ENCODE measurements around the gene CTDP1. TPM values are rescaled to one million over a fixed set of nuclear protein-coding genes. Genes with fewer than 3 reads are reported as not detected.

CTDP1 gene
- total and polyA plus RNA-seq, 4 donors = 18.8 to 30.5 (median 21.7) TPM

DNA sequence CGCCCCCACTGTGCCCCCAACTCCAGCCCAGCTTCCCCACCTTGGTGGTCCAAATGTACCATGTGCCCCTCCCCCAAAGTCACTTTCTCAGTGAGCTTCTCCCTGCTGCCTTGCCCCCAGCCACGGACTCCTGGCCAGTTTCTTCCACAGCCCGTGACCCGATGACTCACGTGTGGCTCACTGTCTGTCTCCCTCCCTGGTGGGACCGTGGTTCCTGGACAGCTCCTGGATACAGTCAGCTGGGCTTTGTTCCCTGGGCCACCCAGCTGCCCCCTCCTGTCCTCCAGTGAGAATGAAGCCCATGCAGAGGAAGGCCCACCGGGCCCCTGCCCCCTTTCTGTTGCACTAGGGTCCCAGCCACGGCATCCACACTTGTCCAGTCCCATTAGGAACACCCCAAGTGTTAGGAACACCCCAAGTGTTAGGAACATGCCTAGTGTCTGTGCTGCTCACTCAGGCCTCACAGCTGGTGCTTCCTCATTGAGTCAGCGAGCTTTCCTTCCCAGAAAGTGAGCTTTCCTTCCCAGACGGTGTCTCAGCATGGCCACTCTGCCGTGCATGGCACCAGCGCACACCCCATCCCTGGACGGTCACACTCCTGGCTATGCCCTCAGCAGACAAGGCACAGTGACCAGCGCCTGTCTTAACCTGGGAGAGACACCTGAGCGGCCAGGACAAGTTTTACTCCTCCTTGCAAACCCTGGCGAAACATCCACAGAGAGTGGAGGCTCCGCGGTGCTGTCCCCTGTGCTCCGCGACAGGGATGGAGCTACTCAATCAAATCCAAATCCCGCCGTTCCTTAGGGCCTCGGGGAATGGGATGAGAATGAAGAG lies 44.8 kb upstream of the CTDP1 start:
- H3K4me1 ChIP-seq (ENCODE audit: control insufficient read depth in 5 of 5, insufficient read depth in 5 of 5, low read length in 5 of 5) = peaks cover 0 to 6% (median 0%) of the 10 kb centered on the region in 5 donors
- no peak for DNase-seq
- H3K27ac ChIP-seq (ENCODE audit: low read depth in 1 of 2, low read length in 1 of 2) = no peak overlapping the region
- WGBS, 2 donors = 86 to 88% methylated on average over 23 of the region's 23 CpGs
- peaks cover 0 to 4% (median under 1%) of the 10 kb centered on the region in 4 donors for H3K9me3 ChIP-seq (ENCODE audit: control insufficient read depth in 4 of 4, insufficient read depth in 3 of 4, low read length in 3 of 4)
- H3K27me3 ChIP-seq (ENCODE audit: control insufficient read depth in 3 of 3, insufficient read depth in 3 of 3, low read length in 2 of 3) = peaks cover 16 to 18% (median 17%) of the 10 kb centered on the region in 3 donors
- TF ChIP-seq, protein P1, sequence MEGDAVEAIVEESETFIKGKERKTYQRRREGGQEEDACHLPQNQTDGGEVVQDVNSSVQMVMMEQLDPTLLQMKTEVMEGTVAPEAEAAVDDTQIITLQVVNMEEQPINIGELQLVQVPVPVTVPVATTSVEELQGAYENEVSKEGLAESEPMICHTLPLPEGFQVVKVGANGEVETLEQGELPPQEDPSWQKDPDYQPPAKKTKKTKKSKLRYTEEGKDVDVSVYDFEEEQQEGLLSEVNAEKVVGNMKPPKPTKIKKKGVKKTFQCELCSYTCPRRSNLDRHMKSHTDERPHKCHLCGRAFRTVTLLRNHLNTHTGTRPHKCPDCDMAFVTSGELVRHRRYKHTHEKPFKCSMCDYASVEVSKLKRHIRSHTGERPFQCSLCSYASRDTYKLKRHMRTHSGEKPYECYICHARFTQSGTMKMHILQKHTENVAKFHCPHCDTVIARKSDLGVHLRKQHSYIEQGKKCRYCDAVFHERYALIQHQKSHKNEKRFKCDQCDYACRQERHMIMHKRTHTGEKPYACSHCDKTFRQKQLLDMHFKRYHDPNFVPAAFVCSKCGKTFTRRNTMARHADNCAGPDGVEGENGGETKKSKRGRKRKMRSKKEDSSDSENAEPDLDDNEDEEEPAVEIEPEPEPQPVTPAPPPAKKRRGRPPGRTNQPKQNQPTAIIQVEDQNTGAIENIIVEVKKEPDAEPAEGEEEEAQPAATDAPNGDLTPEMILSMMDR (IDR thresholded peaks at IDR 0.05; ENCODE audit: control extremely low read depth, extremely low read depth) = no peak
- no peak overlapping the region for H3K4me3 ChIP-seq
- H3K9ac ChIP-seq (ENCODE audit: insufficient read depth in 1 of 2, low read length in 2 of 2) = no peak overlapping the region
- H3K36me3 ChIP-seq (ENCODE audit: control insufficient read depth in 4 of 4, insufficient read depth in 4 of 4, low read length in 4 of 4) = no peaks in the 10 kb centered on the region
- ATAC-seq (ENCODE audit: insufficient read depth, low FRiP score) = no peak

DNA sequence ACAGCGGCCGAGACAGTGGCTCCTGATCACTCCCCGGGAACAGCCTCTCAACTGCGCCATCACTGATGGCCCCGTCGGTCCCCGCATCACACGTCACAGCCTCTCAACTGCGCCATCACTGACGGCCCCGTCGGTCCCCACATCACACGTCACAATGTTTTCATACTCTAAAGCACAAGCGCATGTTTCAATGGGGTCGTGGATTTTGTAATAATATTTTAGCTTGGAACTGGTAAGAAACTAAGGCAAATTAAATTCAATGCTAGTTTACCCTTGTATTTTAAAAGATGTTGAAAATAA lies 44.2 kb upstream of the CTDP1 start:
- Histone ChIP-seq H3K27me3 (ENCODE audit: control insufficient read depth in 3 of 3, insufficient read depth in 3 of 3, low read length in 2 of 3) (peaks cover 16 to 20% (median 18%) of the 10 kb centered on the region in 3 donors), H3K4me1 (ENCODE audit: control insufficient read depth in 5 of 5, insufficient read depth in 5 of 5, low read length in 5 of 5) (peaks cover 0 to 6% (median 0%) of the 10 kb centered on the region in 5 donors), H3K27ac (ENCODE audit: low read depth in 1 of 2, low read length in 1 of 2) (no peak overlapping the region), H3K36me3 (ENCODE audit: control insufficient read depth in 4 of 4, insufficient read depth in 4 of 4, low read length in 4 of 4) (no peaks in the 10 kb centered on the region), H3K4me3 (no peak overlapping the region), H3K9ac (ENCODE audit: insufficient read depth in 1 of 2, low read length in 2 of 2) (no peak overlapping the region), H3K9me3 (ENCODE audit: control insufficient read depth in 4 of 4, insufficient read depth in 3 of 4, low read length in 3 of 4) (peaks cover 0 to 4% (median under 1%) of the 10 kb centered on the region in 4 donors)
- ATAC-seq (ENCODE audit: insufficient read depth, low FRiP score) (no peak), DNase-seq (no peak)
- TF ChIP-seq, protein P1 (IDR thresholded peaks at IDR 0.05; ENCODE audit: control extremely low read depth, extremely low read depth) = no peak
- WGBS, 2 donors = 91 to 93% methylated on average over 15 of the region's 15 CpGs

DNA sequence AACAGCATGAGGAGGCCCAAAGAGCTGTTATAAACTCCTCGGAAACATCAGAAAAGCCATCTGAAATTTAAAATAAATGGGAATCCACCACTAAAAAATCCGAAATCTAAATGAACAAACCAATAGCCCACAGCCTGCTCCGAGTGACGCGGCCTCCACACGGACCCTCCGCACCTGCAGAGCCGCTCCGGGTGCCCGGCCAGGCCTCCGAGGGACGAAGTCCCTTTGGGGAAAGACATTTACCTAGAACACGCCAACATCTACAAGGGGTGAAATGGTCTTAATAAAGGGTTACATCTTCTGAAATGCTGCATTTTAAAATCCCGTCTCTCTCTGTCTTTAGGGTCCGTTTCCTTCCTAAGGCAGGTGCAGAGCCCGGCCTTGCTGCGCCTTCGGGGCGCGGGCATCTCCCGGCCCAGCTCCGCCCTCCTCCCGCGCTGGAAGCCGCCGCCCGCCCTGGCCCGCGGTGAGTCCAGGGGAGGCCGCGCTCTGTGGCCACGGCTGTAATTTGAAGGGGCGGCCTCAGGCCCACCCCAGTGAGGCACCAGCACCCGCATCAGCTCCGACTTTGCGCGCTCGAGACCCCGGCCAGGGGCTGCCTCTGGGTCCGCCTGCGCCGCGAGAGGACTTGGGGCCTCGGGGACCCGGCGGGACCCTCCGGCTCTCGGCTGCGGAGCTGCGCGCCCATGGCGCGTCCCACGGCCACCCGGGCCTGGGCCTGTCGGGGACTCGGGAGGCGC lies 42.3 kb upstream of the CTDP1 start:
- no peak overlapping the region for H3K27ac ChIP-seq (ENCODE audit: low read depth in 1 of 2, low read length in 1 of 2)
- H3K9me3 ChIP-seq (ENCODE audit: control insufficient read depth in 4 of 4, insufficient read depth in 3 of 4, low read length in 3 of 4) = peaks cover 0 to 4% (median under 1%) of the 10 kb centered on the region in 4 donors
- no peak overlapping the region for H3K9ac ChIP-seq (ENCODE audit: insufficient read depth in 1 of 2, low read length in 2 of 2)
- WGBS, 2 donors = 26 to 39% methylated on average over 46 to 58 of the region's 58 CpGs
- no peaks in the 10 kb centered on the region for H3K36me3 ChIP-seq (ENCODE audit: control insufficient read depth in 4 of 4, insufficient read depth in 4 of 4, low read length in 4 of 4)
- peaks cover 21 to 25% (median 22%) of the 10 kb centered on the region in 3 donors for H3K27me3 ChIP-seq (ENCODE audit: control insufficient read depth in 3 of 3, insufficient read depth in 3 of 3, low read length in 2 of 3)
- ATAC-seq (ENCODE audit: insufficient read depth, low FRiP score) (no peak), DNase-seq (no peak)
- H3K4me3 ChIP-seq = no peak overlapping the region
- TF ChIP-seq, protein P1 (IDR thresholded peaks at IDR 0.05; ENCODE audit: control extremely low read depth, extremely low read depth) = no peak
- H3K4me1 ChIP-seq (ENCODE audit: control insufficient read depth in 5 of 5, insufficient read depth in 5 of 5, low read length in 5 of 5) = peaks cover 0 to 6% (median 0%) of the 10 kb centered on the region in 5 donors

Measured in lung (tissue), 12 donors.